DND-41 (cell line): ENCODE measurements around the gene PRICKLE2.

Source experiments
- ATAC-seq: fragments of 200-7000 bp; cut with Tn5 transposase; 3 replicates; pipeline ENCODE4 v1.9.1; 2021; ENCODE audit warnings: low read depth; ENCODE audit not compliant: insufficient read depth
- DNase-seq: peaks from one replicate; pipeline ENCODE4 v3.0.0-alpha.2; 2020
- H2AFZ ChIP-seq: 2 replicates; pipeline ENCODE4 v1.6.0; 2012; ENCODE audit warnings: low read depth, low read length
- H3K27ac ChIP-seq: 2 replicates; pipeline ENCODE4 v1.5.1; 2012; ENCODE audit warnings: low read length, inconsistent platforms
- H3K27me3 ChIP-seq: fragments of 200-600 bp; sonication (generic); 2 replicates; pipeline ENCODE4 v1.6.0; 2012; ENCODE audit warnings: low read length, mild to moderate bottlenecking, inconsistent platforms; ENCODE audit not compliant: insufficient read depth, poor library complexity
- H3K36me3 ChIP-seq: 2 replicates; pipeline ENCODE4 v1.5.1; 2012; ENCODE audit warnings: low read length, inconsistent platforms; ENCODE audit not compliant: insufficient read depth
- H3K4me1 ChIP-seq: 2 replicates; pipeline ENCODE4 v1.5.1; 2012; ENCODE audit warnings: mild to moderate bottlenecking, low read length; ENCODE audit not compliant: insufficient read depth
- H3K4me2 ChIP-seq: 2 replicates; pipeline ENCODE4 v1.6.0; 2012; ENCODE audit warnings: mild to moderate bottlenecking, moderate library complexity, low read length, inconsistent platforms; ENCODE audit not compliant: insufficient read depth
- H3K4me3 ChIP-seq, 2 experiments: fragments of 200-600 bp in 1 of 2; shearing (Covaris generic) in 1 of 2; 2 replicates each; pipeline ENCODE4 v1.5.1; 2012 to 2016; ENCODE audit warnings: inconsistent platforms in 2 of 2, low read length in 2 of 2, mild to moderate bottlenecking in 2 of 2, low read depth in 1 of 2, moderate library complexity in 1 of 2
- H3K79me2 ChIP-seq: 2 replicates; pipeline ENCODE4 v1.6.0; 2012; ENCODE audit warnings: low read length, inconsistent platforms; ENCODE audit not compliant: insufficient read depth
- H3K9ac ChIP-seq: 2 replicates; pipeline ENCODE4 v1.6.0; 2012; ENCODE audit warnings: low read depth, mild to moderate bottlenecking, inconsistent platforms, low read length, moderate library complexity
- H3K9me3 ChIP-seq: 2 replicates; pipeline ENCODE4 v1.5.1; 2012; ENCODE audit warnings: low read length, moderate library complexity, mild to moderate bottlenecking, inconsistent platforms; ENCODE audit not compliant: insufficient read depth, severe bottlenecking
- H4K20me1 ChIP-seq: 2 replicates; pipeline ENCODE4 v1.6.0; 2012; ENCODE audit warnings: low read length; ENCODE audit not compliant: insufficient read depth
- EZH2 ChIP-seq: IDR thresholded peaks from 3 replicates; pipeline ENCODE4 v1.6.1; 2012; ENCODE audit warnings: borderline replicate concordance, low read depth, mild to moderate bottlenecking, moderate library complexity, low read length, inconsistent platforms; ENCODE audit not compliant: severe bottlenecking
- TF ChIP-seq, protein P1 (sequence below): IDR thresholded peaks from 2 replicates; pipeline ENCODE4 v1.5.1; 2012; ENCODE audit warnings: borderline replicate concordance, low read length, moderate library complexity, mild to moderate bottlenecking; ENCODE audit not compliant: poor library complexity, severe bottlenecking; ENCODE audit errors: extremely low read depth

PRICKLE2 gene

GRCh38 chr3:64072126-64072525 is 153.1 kb downstream of the PRICKLE2 start:
- Histone ChIP-seq H4K20me1 (no peaks in the 10 kb centered on the region), H3K4me2 (no peak overlapping the region), H3K27me3 (no peaks in the 10 kb centered on the region), H3K9ac (no peak overlapping the region), H3K79me2 (no peaks in the 10 kb centered on the region), H3K27ac (no peak overlapping the region), H3K36me3 (no peaks in the 10 kb centered on the region), H3K9me3 (no peaks in the 10 kb centered on the region), H2AFZ (no peak overlapping the region), H3K4me1 (no peaks in the 10 kb centered on the region), H3K4me3 (no peak overlapping the region)
- ATAC-seq (no peak), DNase-seq (no peak)
- TF ChIP-seq, protein P1, sequence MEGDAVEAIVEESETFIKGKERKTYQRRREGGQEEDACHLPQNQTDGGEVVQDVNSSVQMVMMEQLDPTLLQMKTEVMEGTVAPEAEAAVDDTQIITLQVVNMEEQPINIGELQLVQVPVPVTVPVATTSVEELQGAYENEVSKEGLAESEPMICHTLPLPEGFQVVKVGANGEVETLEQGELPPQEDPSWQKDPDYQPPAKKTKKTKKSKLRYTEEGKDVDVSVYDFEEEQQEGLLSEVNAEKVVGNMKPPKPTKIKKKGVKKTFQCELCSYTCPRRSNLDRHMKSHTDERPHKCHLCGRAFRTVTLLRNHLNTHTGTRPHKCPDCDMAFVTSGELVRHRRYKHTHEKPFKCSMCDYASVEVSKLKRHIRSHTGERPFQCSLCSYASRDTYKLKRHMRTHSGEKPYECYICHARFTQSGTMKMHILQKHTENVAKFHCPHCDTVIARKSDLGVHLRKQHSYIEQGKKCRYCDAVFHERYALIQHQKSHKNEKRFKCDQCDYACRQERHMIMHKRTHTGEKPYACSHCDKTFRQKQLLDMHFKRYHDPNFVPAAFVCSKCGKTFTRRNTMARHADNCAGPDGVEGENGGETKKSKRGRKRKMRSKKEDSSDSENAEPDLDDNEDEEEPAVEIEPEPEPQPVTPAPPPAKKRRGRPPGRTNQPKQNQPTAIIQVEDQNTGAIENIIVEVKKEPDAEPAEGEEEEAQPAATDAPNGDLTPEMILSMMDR, result no peak

DNA sequence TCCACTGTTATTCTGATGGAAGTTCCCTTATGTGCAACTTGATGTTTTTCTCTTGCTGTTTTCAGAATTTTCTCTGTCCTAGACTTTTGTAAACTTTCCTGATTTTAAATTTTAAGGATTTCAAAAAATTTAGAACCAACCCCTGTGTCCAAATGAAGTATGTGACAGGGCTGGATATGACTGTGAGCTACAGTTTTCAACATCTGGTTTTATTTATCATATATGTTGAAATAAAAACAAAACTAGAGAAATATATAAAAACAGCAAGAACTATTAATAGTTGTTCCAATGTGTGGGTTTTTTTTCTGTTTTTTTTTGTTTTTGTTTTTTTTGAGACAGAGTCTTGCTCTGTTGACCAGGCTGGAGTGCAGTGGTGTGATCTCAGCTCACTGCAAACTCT is 154.6 kb downstream of the PRICKLE2 start:
- Histone ChIP-seq H3K9me3 (no peaks in the 10 kb centered on the region), H3K27me3 (no peaks in the 10 kb centered on the region), H2AFZ (no peak overlapping the region), H3K79me2 (no peaks in the 10 kb centered on the region), H3K4me2 (no peak overlapping the region), H3K4me3 (no peak overlapping the region), H4K20me1 (no peaks in the 10 kb centered on the region), H3K27ac (no peak overlapping the region), H3K4me1 (no peaks in the 10 kb centered on the region), H3K9ac (no peak overlapping the region), H3K36me3 (no peaks in the 10 kb centered on the region)
- no peak for DNase-seq
- ATAC-seq, result no peak
- TF ChIP-seq, protein P1, result no peak
- TF ChIP-seq EZH2, result no peak

DNA sequence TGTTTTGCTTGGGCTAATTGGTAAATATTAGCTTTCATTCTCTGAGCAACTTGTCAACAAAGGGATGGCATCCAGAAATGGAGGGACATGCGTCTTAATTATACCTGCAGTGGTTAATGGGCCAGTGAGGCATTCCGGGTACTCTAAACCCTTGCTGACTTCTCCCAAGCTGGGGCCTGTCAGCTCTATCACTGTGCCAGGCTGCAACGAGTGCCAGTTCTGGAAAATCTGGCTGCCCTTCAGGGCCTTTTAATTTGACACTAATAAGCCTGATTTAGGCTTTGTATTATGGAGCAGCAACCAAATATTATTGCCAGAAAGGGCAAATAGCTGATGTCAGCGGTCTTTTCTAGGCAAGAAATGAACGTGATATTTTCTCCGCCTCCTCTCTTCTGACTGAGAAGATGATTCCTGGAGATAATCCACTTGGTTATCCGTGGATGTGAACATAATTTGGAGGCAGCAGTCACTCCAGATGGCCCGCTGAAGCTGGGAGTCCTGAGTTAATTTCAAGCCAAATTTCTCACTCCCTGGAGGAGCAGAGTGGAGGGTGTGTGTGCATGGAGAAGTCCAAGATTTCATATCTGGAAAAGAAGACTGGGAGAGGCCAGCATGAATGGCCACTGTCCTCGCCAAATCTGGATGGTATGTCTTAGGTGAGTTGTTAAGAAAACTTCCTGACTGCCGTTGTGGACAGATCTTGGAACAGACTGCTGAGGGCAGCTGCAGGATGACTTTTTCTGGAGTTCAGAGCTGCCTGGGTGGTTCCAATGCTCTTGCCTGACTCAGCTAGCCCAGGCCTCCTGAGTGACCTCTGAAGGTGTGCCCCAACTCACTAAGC is 157.5 kb downstream of the PRICKLE2 start:
- ATAC-seq, result no peak
- no peak overlapping the region for H3K27ac ChIP-seq

More for the DNA sequence above, 157.5 kb downstream of the PRICKLE2 start:
- H3K79me2 ChIP-seq, result no peaks in the 10 kb centered on the region
- no peaks in the 10 kb centered on the region for H3K36me3 ChIP-seq
- H3K4me3 ChIP-seq, result no peak overlapping the region
- DNase-seq, result no peak
- no peak overlapping the region for H3K9ac ChIP-seq
- H4K20me1 ChIP-seq, result no peaks in the 10 kb centered on the region
- H3K9me3 ChIP-seq, result no peaks in the 10 kb centered on the region
- no peak overlapping the region for H3K4me2 ChIP-seq
- no peaks in the 10 kb centered on the region for H3K27me3 ChIP-seq
- no peak overlapping the region for H2AFZ ChIP-seq
- no peaks in the 10 kb centered on the region for H3K4me1 ChIP-seq
- TF ChIP-seq, protein P1, result no peak
- TF ChIP-seq EZH2, result no peak
